ENCODE data around the gene OR52A1.

Gene OR52A1

DNA sequence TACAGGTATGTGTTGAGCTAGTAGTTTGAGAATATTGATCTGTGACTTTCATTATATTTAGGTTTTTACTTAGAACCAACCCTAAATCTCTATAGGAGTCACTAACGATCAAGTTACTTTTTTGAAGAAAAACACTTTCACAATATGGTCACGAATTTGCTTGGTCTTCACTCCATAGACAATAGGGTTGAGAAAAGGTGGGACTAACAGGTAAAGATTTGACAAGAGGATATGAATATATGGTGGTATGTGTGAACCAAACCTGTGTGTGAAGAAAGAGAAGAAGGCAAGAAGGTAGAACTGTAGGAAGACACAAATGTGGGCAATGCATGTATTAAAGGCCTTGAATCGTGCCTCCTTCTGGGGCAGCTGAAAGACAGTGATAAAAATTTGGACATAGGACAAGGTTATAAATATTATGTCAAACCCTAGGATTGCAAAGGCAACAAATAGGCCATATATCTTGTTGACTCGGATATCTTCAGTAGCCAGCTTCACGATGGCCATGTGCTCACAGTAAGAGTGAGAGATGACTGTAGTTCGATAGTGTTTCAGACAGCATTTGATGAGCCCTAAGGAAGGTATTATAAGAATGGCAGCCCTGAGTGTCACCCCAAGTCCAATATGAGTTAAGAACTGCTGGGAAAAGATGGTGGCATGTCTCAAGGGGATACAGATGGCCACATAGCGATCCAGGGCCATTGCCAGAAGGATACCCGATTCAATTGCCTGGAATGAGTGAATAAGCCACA, 22.8 kb downstream of the OR52A1 start:
- no peak for DNase-seq

DNA sequence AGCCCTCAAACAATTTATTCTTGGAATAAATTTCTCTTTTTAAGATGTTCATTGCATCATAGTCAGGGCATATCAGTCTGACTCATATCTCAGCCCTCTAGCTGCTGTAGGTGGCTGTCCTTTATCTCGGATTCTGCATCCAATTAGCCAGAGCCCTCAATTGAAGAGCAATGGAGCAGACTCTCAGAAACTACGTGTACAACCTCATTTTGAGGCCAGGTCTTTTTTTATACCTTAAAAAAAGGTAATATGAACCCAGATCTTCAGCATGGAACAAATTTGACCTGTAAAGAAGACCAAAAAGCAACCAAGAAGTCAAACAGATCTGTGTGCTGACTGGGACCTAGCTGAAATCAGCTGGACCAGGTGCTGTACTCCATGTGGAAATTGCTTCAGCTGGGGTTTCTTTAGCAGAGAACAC, 25.1 kb downstream of the OR52A1 start:
- DNase-seq: no peak

GRCh38 chr11:5124891-5125620, 29.5 kb downstream of the OR52A1 start:
- no peak for DNase-seq

DNA sequence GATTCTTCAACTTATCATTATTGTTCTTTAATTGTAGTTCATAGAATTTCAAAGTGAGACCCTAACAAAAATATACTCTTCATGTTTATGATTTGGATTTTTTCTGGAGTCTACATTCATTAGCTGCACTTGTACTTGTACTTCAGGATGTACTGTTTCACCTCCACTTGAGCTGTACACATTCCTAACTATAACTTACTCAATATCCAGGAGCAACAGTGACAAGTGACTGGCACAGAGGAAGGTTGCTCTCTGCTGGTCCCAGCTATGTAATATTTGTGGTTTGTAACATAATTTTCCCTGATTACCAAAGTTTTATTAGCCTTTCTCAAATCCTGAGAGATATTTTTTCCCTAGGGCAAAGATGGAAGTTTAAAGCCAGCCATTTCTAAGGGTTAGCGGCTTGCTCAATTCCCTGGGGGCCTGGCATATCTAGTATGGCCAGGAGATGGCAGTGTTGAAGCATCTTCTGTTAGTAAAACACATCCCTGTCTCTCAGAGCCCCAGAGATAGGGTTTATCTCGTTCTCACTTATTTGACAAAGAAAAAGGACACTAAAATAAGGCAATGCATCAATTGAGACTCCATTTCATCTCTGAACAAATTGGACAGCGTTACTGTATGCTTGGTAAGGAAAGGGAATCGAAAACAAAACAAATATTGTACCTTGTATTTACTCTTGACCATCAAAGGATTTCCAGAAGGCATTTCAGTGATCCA, 30.6 kb downstream of the OR52A1 start:
- peak; percentile 67 for DNase-seq

- no peak for DNase-seq
These were observed 35.7 kb downstream of the OR52A1 start for GRCh38 chr11:5118893-5119292.

- DNase-seq: no peak
These were observed 37.0 kb downstream of the OR52A1 start for GRCh38 chr11:5117588-5117987.

- DNase-seq: no peak
These were observed 39.2 kb downstream of the OR52A1 start for GRCh38 chr11:5115339-5115738.

DNA sequence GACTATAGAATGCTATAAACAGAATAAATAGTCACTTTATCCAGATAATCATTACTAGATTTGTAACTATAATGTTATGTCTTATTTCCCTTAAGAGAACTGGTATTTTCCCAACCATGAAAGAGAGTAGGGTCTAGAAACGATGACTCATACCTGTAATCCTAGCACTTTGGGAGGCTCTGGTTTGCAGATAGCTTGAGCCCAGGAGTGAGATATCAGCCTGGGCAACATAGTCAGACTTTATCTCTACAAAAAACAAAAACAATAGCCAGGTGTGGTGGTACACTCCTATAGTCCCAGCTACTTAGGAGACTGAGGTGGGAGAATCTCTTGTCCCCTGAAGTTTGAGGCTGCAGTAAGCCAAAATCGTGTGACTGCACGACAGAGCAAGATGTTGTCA, 47.3 kb downstream of the OR52A1 start:
- DNase-seq: no peak

- DNase-seq: no peak
These were observed 51.5 kb downstream of the OR52A1 start for GRCh38 chr11:5103066-5103465.

DNA sequence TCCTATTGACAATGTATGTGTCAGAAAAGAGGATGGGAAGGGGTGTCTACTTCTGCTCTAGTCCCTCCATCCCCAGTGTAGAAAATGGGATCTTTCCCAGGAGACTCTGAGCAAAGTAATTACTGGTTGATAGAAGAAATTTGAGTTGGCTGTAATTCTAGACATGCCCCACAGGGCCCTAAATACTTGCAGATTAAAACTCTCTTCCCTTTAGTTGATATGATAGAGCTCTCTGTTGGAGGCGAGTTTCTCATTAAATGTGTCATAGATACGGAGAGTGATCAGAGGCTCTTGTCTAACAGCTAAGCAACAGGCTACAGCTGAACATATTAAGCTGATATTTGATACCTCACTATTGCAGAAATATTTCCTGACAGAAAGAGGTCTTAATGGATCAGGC, 52.3 kb downstream of the OR52A1 start:
- DNase-seq: no peak

DNA sequence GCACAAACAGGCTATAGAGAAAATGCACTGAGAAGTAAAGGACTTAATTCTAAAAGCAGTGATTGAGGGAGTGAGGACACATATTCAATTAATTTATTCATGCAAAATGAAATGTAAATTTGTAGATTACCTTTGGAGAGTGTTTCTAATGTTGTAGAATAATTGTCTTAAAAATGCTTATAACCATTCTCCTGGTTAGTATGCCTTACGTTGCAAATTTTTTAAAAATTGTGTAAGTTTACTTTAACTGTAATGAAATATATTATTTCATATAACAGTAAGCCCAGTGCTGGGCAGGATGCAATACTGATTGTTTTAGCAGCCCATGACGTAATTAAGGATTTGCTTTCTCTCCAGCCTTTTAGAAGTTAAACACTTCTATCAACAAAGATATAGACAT, 58.5 kb downstream of the OR52A1 start:
- DNase-seq: no peak
